A549 (cell line): ENCODE results near the gene CMTM7. TPM values are rescaled to one million over a fixed set of nuclear protein-coding genes. Genes with fewer than 3 reads are reported as not detected.

Experiments
- ATAC-seq, 2 experiments: fragments of 200-7000 bp in 1 of 2; fragments of >200 bp in 1 of 2; cut with Nextera tagmentation in 1 of 2; cut with Tn5 transposase in 1 of 2; 3 replicates each; pipeline versions ENCODE4 v1.8.0 to v1.9.1; 2018 to 2020; ENCODE audit warnings: mild to moderate bottlenecking in 1 of 2, moderate library complexity in 1 of 2
- CTCF ChIA-PET: fragments of 300-600 bp; sonication (Branson Sonifier 250); formaldehyde crosslinking; extraction: SDS; loops from one replicate; lab custom pipeline; 2021; ENCODE audit warnings: antibody characterized with exemption, inconsistent platforms; lab: Yijun Ruan, JAX
- POLR2A ChIA-PET: fragments of 350-600 bp; formaldehyde crosslinking; extraction: SDS; loops from one replicate; lab custom pipeline; 2021; ENCODE audit warnings: antibody characterized with exemption, inconsistent platforms; lab: Yijun Ruan, JAX
- DNase-seq, 2 experiments: peaks; one replicate each; pipeline versions ENCODE4 v3.0.0 to v3.0.0-alpha.2; 2011 to 2016; ENCODE audit warnings: low read depth in 1 of 2, low spot score in 1 of 2
- FAIRE-seq: peaks from 2 replicates; lab custom pipeline; 2011; peaks lifted over from hg19 to GRCh38; lab: Jason Lieb, UNC
- H3K27ac ChIP-seq, 2 experiments: fragments of >200 bp; sonication (Bioruptor Twin); formaldehyde crosslinking; 3 replicates each; pipeline ENCODE4 v1.5.1; 2016 to 2017
- H3K4me1 ChIP-seq: fragments of >200 bp; sonication (Bioruptor Twin); formaldehyde crosslinking; 3 replicates; pipeline ENCODE4 v1.6.1; 2016
- H3K4me2 ChIP-seq: fragments of >200 bp; sonication (Bioruptor Twin); formaldehyde crosslinking; 3 replicates; pipeline ENCODE4 v1.6.1; 2016
- H3K4me3 ChIP-seq: fragments of >200 bp; sonication (Bioruptor Twin); formaldehyde crosslinking; 3 replicates; pipeline ENCODE4 v1.5.1; 2016
- H3K9me3 ChIP-seq: fragments of >200 bp; sonication (Bioruptor Twin); formaldehyde crosslinking; 3 replicates; pipeline ENCODE4 v1.6.1; 2016
- CHD2 ChIP-seq: fragments of 150-350 bp; IDR thresholded peaks from 2 replicates; pipeline ENCODE4 v1.6.1; 2014; ENCODE audit warnings: low read length; ENCODE audit not compliant: partially characterized antibody
- EHMT2 ChIP-seq: fragments of 200-600 bp; sonication (generic); IDR thresholded peaks from 2 replicates; pipeline ENCODE4 v1.6.1; 2016; ENCODE audit warnings: antibody characterized with exemption, low read depth, mild to moderate bottlenecking, moderate library complexity
- HDAC2 ChIP-seq: fragments of 200-600 bp; sonication (generic); IDR thresholded peaks from 2 replicates; pipeline ENCODE4 v1.6.1; 2016
- HOXB5 ChIP-seq: fragments of 250-450 bp; sonication (Bioruptor Pico); IDR thresholded peaks from 2 replicates; pipeline ENCODE4 v1.5.0; 2020; ENCODE audit warnings: mild to moderate bottlenecking, moderate library complexity
- JUN ChIP-seq, 2 experiments: fragments of >200 bp; sonication (Bioruptor Twin); formaldehyde crosslinking; IDR thresholded peaks; 2 replicates in 1 of 2; 3 replicates in 1 of 2; pipeline ENCODE4 v1.6.1; 2016 to 2017
- MAFK ChIP-seq: fragments of 450-650 bp; IDR thresholded peaks from 2 replicates; pipeline ENCODE4 v1.6.1; 2014; ENCODE audit not compliant: partially characterized antibody
- RNF2 ChIP-seq: fragments of 200-600 bp; sonication (generic); IDR thresholded peaks from 2 replicates; pipeline ENCODE4 v1.6.1; 2016; ENCODE audit warnings: low read depth, mild to moderate bottlenecking, antibody characterized with exemption, moderate library complexity, borderline replicate concordance
- SMC3 ChIP-seq: fragments of >200 bp; sonication (Bioruptor Twin); formaldehyde crosslinking; IDR thresholded peaks from 3 replicates; pipeline ENCODE4 v1.6.1; 2018; ENCODE audit warnings: inconsistent platforms
- TFCP2L1 ChIP-seq: fragments of 250-450 bp; sonication (Bioruptor Pico); IDR thresholded peaks from 2 replicates; pipeline ENCODE4 v1.5.0; 2021; ENCODE audit warnings: mild to moderate bottlenecking
- ZFP36 ChIP-seq: fragments of 450-650 bp; IDR thresholded peaks from 2 replicates; pipeline ENCODE4 v1.6.1; 2014; ENCODE audit warnings: borderline replicate concordance; ENCODE audit not compliant: partially characterized antibody
- ZSCAN20 ChIP-seq: fragments of 250-450 bp; sonication (Bioruptor Pico); IDR thresholded peaks from 2 replicates; pipeline ENCODE4 v1.8.0; 2022; ENCODE audit warnings: mild to moderate bottlenecking, moderate library complexity
- WGBS: methylation state at CpG from one replicate; pipeline ENCODE4 v1.1.6; 2017; ENCODE audit errors: missing lambda C conversion rate; 5-methylcytosine and 5-hydroxymethylcytosine counted together
- polyA plus RNA-seq, 4 experiments: library from polyadenylated mRNA; depleted of rRNA in 3 of 4; stranded (reverse); fragments of >200 nt; fragmentation: RNase III in 1 of 4; extraction: RNeasy Plus Mini Kit Qiagen cat#74134 plus additional on column Dnase treatment in 1 of 4; gene quantifications; 2 replicates in 3 of 4; 3 replicates in 1 of 4; pipeline ENCODE4 v1.2.3, GENCODE V29; 2011 to 2017
- TF ChIP-seq, protein P1 (sequence below): fragments of 150-350 bp; IDR thresholded peaks from 2 replicates; pipeline ENCODE4 v1.6.1; 2014; ENCODE audit warnings: low read depth, mild to moderate bottlenecking, low read length
- TF ChIP-seq, protein P2 (sequence below): fragments of >200 bp; sonication (Bioruptor Twin); formaldehyde crosslinking; IDR thresholded peaks from 3 replicates; pipeline ENCODE4 v1.6.1; 2016
- TF ChIP-seq, protein P3 (sequence below): fragments of >200 bp; sonication (Bioruptor Twin); formaldehyde crosslinking; IDR thresholded peaks from 3 replicates; pipeline ENCODE4 v1.5.1; 2016

CMTM7 gene
- polyA plus RNA-seq, 2 of the 4 experiments (the other 2 are of a cell fraction): 14.2 to 18.7 TPM

DNA sequence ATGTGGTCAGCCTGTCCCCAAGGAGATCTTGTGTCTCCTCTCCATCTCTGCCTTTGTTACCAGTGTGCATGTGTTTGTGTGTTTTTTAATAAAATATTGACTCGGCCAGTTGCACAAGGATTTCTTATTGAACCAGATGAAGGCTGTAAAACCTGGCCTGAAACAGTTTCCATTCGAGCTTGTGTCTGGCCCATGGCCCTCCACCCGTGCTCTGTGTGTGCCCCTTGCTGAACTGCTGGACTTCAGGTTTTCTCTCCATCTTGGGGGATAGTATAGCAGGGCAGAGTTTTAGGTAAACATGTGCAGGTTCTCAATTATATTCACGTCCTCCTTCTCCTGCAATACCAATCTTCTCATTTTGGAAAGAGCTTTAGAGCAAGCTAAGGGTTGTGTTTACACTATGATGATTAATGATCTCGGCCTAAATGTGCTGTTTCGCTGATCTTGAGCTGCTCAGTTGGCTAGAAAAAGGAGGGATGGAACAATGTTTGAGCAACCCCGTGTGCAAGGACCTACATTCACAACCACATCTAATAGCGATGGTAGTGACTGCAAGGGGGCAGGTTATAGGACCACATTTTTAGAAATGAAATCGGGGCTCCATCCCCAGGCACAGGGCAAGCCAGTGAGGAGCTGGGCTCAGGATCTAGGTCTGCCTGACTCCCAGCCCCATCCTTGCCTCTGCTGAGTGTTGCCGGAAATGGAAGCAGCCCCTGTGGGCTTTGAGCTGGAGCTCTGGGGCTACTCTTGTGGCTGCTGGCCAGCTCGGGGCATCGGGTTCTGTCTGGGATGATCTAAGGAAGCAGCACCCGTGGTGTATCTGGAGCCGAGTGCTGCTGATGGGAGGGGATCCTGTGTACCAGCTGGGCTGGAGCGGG lies 63.3 kb downstream of the CMTM7 start:
- Histone ChIP-seq H3K9me3 (no peaks in the 10 kb centered on the region), H3K27ac (no peak overlapping the region), H3K4me3 (no peak overlapping the region), H3K4me2 (no peak overlapping the region), H3K4me1 (0 out of 3 replicates have a peak, but pooled peaks cover 5% of the 10 kb centered on the region)
- ATAC-seq (no peak), FAIRE-seq (no peak), DNase-seq (no peak)
- POLR2A ChIA-PET: no interaction called here
- 84% methylated on average over 15 of the region's 15 CpGs for WGBS
- CTCF ChIA-PET: interaction anchor here (0.8 to 13.1 kb wide), 3 partner anchors 14 to 80 kb away, joined by 4 to 132 read pairs (median 5); no protein-coding TSS in a partner anchor
- TF ChIP-seq, protein P1, sequence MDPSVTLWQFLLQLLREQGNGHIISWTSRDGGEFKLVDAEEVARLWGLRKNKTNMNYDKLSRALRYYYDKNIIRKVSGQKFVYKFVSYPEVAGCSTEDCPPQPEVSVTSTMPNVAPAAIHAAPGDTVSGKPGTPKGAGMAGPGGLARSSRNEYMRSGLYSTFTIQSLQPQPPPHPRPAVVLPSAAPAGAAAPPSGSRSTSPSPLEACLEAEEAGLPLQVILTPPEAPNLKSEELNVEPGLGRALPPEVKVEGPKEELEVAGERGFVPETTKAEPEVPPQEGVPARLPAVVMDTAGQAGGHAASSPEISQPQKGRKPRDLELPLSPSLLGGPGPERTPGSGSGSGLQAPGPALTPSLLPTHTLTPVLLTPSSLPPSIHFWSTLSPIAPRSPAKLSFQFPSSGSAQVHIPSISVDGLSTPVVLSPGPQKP: no peak
- no peak for TF ChIP-seq MAFK

DNA sequence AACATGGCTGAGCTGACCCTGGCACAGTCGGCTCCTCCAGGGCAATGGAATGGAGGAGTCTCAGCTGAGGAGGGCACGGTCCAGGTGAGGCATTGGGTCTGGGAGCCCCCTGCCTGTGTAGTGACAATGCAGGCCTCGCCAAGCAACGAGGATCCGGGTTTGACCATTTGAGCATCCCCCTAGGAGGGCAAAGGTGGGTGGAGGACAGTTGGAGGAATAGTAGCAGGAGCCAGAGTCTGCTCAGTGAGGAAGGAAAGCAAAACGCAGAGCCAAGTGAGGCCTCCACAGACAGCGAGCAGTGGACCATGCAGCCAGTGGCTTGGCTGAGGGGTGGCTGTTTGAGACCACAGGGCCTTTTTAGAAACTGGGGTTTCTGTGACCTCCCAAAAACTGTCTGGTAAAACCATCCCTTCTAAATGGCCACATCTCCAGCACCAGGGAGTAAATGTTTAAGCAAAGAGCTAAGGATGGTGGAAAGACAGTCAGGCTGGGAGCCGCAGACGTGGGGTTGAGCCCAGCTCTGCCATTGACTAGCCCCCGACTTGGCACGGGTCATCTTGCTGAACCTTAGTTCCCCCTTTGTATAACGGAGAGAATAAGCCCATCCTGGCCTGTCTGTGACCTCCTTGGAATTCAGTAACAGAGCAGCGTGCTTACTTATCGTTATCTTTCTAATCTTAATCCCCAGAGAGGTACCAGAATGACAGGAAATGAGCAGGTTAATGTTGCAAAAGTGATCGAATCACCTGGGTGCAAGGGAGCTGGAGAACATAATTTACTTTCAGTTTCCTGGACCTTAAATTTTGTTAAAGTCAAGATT lies 64.2 kb downstream of the CMTM7 start:
- 90% methylated on average over 15 of the region's 15 CpGs for WGBS
- no peak for TF ChIP-seq RNF2
- Histone ChIP-seq H3K4me2 (no peak overlapping the region), H3K9me3 (no peaks in the 10 kb centered on the region), H3K27ac (no peak overlapping the region), H3K4me3 (no peak overlapping the region), H3K4me1 (0 out of 3 replicates have a peak, but pooled peaks cover 5% of the 10 kb centered on the region)
- DNase-seq (no peak), ATAC-seq (no peak), FAIRE-seq (no peak)
- POLR2A ChIA-PET: no interaction called here
- CTCF ChIA-PET: interaction anchor here (0.7 to 13.1 kb wide), 2 partner anchors 13 to 87 kb away, joined by 3 to 132 read pairs; no protein-coding TSS in a partner anchor

DNA sequence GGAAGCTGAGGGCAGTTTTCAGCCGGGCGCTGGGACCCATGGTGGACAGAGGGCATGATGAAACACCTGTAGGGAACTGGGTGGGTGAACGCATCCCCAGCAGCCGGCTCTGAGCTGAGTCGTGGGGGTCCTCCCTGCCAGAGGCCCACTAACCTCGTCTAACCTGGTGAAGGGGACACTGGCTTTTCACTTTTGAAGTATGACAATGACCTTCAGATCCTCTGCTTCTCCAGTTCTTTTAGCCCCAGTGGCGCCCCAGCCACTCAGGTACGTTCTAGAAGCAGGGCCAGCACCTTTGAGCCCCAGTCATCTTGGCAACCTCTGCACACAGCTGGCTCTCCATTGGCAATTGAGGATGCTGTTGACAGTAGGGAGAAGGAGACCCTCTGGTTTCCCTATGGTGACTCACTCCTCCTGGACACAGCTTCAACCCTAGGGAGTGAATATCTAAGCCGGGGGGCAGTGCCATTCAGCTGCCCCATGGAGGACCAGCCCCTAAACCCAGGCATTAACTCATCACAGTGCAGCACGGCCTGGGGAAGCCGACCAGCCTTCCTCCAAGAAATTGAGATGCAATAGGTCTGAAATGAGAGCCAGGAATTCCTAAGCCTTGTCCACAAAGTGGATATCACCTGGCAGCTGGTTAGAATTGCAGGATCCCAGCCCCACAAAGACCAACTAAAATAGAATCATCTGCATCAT lies 64.9 kb downstream of the CMTM7 start:
- no peak overlapping the region for H3K27ac ChIP-seq
- FAIRE-seq (no peak), ATAC-seq (no peak)
- CTCF ChIA-PET: interaction anchor here (0.7 to 13.1 kb wide), 2 partner anchors 12 to 88 kb away, joined by 3 to 132 read pairs; no protein-coding TSS in a partner anchor
- no peak overlapping the region for H3K4me3 ChIP-seq
- 0 out of 3 replicates have a peak, but pooled peaks cover 5% of the 10 kb centered on the region for H3K4me1 ChIP-seq
- TF ChIP-seq HDAC2: no peak
- no peak for TF ChIP-seq SMC3
- no peak for TF ChIP-seq HOXB5 (CRISPR knock-in tag)
- TF ChIP-seq JUN (IDR thresholded peaks at IDR 0.05): no peak
- TF ChIP-seq, protein P2, sequence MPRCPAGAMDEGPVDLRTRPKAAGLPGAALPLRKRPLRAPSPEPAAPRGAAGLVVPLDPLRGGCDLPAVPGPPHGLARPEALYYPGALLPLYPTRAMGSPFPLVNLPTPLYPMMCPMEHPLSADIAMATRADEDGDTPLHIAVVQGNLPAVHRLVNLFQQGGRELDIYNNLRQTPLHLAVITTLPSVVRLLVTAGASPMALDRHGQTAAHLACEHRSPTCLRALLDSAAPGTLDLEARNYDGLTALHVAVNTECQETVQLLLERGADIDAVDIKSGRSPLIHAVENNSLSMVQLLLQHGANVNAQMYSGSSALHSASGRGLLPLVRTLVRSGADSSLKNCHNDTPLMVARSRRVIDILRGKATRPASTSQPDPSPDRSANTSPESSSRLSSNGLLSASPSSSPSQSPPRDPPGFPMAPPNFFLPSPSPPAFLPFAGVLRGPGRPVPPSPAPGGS: no peak
- TF ChIP-seq EHMT2: no peak
- TF ChIP-seq MAFK: no peak
- no peak for TF ChIP-seq CHD2
- TF ChIP-seq TFCP2L1 (CRISPR knock-in tag): no peak
- TF ChIP-seq ZFP36: no peak
- TF ChIP-seq, protein P3, sequence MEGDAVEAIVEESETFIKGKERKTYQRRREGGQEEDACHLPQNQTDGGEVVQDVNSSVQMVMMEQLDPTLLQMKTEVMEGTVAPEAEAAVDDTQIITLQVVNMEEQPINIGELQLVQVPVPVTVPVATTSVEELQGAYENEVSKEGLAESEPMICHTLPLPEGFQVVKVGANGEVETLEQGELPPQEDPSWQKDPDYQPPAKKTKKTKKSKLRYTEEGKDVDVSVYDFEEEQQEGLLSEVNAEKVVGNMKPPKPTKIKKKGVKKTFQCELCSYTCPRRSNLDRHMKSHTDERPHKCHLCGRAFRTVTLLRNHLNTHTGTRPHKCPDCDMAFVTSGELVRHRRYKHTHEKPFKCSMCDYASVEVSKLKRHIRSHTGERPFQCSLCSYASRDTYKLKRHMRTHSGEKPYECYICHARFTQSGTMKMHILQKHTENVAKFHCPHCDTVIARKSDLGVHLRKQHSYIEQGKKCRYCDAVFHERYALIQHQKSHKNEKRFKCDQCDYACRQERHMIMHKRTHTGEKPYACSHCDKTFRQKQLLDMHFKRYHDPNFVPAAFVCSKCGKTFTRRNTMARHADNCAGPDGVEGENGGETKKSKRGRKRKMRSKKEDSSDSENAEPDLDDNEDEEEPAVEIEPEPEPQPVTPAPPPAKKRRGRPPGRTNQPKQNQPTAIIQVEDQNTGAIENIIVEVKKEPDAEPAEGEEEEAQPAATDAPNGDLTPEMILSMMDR: no peak
- TF ChIP-seq ZSCAN20 (CRISPR knock-in tag): no peak
- TF ChIP-seq, all 56 proteins: peak for 0
- Histone ChIP-seq H3K4me2 (no peak overlapping the region), H3K9me3 (no peaks in the 10 kb centered on the region)
- POLR2A ChIA-PET: no interaction called here
- no peak for DNase-seq
- WGBS: 91% methylated on average over 11 of the region's 11 CpGs
